LoVo (cell line): ENCODE measurements around the gene GLRA1.
"Not testable (repeated sequence)": the region's sequence is repeated elsewhere in the genome, so short reads cannot be mapped to it uniquely, and the experiment has no call there.

ENCODE experiments used
- DNase-seq: peaks from one replicate; pipeline ENCODE4 v3.0.0-alpha.2; 2016; ENCODE audit warnings: low spot score

GLRA1 gene

GRCh38 chr5:151881621-151882225 lies 42.9 kb downstream of the GLRA1 start:
- no peak for DNase-seq

- DNase-seq, result no peak
Measured at GRCh38 chr5:151880324-151880723, 44.3 kb downstream of the GLRA1 start.

GRCh38 chr5:151873701-151874100 lies 51.0 kb downstream of the GLRA1 start:
- DNase-seq, result no peak

DNA sequence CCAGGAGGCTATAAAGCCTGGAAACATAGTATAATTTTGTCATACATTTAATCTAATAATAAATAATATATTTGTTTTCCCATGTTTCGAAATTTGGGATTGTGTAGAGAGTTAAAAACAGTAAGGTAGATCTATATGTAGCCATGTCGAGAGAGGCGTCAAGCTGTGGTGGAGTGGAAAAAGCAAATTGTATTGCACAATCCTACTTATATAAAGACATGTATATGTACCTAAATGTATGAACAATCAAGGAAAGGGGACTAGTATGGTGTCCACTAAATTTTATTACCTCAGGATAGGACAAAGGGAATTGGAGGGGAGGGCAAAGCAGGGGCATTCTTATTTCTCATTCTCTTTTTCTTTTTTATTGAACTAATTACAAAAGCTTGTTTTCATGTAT lies 52.0 kb downstream of the GLRA1 start:
- no peak for DNase-seq

DNA sequence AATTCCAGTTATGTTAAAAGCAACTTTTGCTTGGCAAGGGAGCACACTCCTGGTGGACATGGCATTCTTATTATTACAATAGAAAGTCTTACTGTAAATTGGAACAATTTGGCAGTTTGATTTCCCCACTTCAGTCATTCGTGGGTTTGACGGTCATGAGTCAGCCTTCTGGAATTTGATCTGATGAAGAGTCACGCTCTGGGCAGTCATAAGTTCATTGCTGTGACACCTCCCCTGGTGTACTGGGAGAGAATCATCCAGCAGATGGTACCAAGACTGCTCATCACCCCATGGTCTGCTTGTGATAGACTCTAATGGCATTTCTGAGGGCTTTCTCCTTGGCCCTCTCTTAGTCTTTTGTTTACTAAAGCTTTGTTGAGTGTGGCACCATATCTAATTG lies 53.8 kb downstream of the GLRA1 start:
- DNase-seq, result peak; percentile 37

DNA sequence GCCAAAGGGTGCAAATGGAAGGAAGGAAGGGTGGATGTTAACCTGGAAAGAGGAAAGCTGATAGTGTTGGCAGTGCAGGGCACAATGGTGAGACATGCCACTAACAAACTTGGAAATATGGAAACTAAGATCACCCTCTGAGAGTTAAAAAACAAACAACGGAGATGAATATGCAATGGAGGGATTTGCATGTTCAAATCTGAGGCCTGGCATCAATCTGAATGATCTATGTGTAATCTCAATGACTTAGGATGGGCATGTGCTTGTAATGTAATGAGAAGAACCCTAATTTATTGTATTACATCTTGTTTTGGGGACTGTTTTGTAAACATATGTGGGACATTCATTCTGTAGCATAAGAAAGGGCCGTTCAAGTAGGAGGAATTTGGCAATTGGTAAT lies 54.4 kb downstream of the GLRA1 start:
- no peak for DNase-seq

DNA sequence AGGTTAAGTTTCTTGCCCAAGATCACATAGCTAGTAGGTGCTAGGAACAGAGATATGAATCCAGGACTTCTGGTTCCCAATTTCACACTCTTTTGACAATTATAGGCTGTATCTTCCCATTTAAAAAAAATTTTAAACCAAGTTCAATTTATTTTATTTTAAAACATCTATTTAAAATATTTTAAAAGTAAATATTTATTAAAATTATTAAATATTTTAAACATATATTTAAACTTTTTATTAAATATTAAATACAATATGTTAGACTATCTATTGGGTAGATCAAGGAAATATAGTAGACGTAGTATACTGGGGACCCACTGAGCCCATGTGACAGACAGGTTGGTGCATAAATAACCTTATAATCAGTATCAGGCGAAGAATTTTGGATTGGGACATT lies 54.8 kb downstream of the GLRA1 start:
- no peak for DNase-seq

- no peak for DNase-seq
Measured at GRCh38 chr5:151868451-151868850, 56.2 kb downstream of the GLRA1 start.

- no peak for DNase-seq
Measured at GRCh38 chr5:151864061-151864748, 60.4 kb downstream of the GLRA1 start.

GRCh38 chr5:151863566-151863965 lies 61.1 kb downstream of the GLRA1 start:
- no peak for DNase-seq

DNA sequence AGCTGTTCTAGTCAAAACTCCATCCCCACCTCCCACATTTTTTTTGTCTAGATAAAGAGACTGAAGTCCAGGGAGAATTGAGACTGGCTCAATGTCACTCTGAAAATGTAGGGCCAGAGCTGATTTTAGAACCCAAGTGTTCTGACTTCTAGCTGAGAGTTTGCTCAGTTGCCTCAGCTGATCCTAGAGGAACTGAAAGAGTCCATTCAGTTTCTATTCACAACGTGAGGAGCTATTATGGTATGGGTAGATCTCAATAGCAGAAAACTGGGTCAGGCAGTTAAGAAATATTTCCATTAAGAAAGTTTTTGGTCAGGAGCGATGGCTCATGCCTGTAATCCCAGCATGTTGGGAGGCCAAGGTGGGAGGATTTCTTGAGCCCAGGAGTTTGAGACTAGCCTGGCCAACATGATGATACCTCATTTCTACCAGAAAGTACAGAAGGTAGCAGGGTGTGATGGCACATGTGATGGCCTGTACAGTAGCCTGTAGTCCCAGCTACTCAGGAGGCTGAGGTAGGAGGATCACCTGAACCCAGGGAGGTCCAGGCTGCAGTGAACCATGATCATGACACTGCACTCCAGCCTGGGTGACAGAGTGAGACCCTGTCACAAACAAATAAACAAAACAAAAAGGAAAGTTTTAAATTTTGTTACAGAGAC lies 61.7 kb downstream of the GLRA1 start:
- no peak for DNase-seq

GRCh38 chr5:151860867-151861266 lies 63.8 kb downstream of the GLRA1 start:
- not testable (repeated sequence) for DNase-seq

DNA sequence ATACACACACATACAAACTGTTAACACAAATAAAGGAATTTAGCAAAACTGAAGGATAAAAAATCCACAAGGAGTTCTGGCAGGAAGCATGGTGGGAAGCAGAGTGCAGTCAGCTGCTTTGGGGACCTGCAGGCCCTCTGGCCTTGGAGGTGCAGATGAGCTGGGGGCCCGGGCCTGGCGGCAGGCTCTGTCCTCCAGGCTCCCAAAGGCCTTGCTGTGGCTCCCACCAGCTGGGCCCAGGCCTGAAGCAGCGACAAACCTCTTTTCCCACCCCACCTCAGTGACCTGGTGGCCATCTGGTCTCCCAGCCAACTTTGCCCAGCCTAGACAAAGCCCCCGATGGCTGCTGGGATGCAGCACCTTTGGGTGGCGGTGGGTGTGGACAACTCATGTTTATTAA lies 67.8 kb downstream of the GLRA1 start:
- no peak for DNase-seq

DNA sequence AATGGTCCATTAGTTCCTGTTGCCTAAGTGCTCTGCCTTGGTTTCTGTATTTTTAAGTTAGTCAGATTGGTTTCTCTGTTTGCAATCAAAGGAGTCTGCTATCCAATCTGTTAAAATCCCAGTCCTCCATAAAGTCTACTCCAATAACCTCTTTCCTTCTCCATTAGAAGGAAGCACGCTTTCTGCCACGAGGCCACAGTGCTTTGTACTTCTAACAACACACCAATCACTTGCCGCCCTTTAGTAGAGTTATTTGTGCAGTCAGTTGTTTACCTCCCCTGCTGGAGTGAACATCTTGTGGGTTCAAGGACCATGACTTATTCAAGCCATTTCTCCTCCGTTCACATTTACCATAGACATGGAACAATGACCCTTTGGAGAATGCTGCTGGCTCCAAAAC lies 69.0 kb downstream of the GLRA1 start:
- DNase-seq, result no peak

- no peak for DNase-seq
Measured at GRCh38 chr5:151847871-151848270, 76.8 kb downstream of the GLRA1 start.

DNA sequence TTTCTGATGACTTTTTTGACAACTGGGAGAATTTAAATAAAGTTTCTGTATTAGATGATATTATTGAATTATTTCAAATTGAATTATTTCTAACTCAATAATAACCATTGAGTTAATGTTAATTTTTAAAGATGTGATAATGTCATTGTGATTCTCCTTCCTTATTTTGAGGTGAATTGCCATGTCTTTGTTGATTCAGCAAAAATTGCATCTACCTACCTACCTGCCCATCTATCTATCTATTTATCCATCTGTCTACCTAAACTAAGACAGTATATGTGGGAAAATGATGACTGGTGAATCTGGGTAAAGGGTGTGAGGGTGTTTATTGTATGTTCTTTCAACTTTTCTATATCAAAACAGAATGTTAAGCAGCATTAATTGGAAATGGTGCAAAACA lies 77.9 kb downstream of the GLRA1 start:
- DNase-seq, result no peak

DNA sequence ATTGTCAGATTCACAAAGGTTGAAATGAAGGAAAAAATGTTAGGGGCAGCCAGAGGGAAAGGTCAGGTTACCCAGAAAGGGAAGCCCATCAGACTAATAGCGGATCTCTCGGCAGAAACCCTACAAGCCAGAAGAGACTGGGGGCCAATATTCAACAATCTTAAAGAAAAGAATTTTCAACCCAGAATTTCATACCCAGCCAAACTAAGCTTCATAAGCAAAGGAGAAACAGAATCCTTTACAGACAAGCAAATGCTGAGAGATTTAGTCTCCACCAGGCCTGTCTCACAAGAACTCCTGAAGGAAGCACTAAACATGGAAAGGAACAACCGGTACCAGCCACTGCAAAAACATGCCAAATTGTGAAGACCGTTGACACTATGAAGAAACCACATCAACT lies 91.8 kb downstream of the GLRA1 start:
- DNase-seq, result not testable (repeated sequence)

- DNase-seq, result no peak
Measured at GRCh38 chr5:151829370-151829769, 95.3 kb downstream of the GLRA1 start.

DNA sequence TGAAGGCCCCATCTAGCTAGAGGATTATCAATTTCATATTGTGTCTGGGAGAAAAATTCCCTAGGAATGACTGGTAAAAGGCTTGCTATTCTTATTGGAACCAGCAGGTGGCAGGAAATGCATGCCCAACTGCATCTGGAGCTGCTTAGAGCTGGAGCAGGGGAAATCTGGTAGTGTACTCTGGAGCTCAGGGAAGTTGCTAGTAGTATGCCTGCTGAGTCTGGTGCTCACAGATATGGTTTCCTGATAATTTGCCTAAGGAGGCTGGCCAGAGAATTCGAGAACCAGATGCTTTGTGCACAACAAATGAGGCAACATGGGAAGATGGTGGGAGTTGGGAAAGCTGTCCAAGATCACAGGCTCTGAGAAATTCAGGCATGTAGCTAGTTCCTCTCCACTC lies 99.2 kb downstream of the GLRA1 start:
- DNase-seq, result peak; percentile 72

DNA sequence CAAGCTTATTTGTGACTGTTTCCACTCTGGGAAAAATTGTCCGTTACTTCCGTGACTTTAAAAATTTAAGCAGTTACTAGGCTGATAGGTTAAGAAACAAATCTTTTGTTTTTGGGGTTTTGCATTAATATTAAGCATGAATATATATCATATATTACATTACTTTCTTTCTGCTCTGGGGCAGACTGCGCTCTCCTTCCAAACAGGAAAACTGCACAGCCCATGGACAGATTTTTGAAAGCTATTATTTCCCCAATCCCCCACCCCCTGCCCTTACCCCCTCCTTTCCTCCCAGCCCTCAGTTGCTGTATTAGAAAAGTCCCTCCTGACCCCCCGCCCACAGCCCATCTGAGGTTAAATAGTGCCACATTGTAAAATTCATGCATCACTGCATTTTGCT lies 102.5 kb downstream of the GLRA1 start:
- no peak for DNase-seq

GRCh38 chr5:151820903-151821302 lies 103.7 kb downstream of the GLRA1 start:
- DNase-seq, result no peak

DNA sequence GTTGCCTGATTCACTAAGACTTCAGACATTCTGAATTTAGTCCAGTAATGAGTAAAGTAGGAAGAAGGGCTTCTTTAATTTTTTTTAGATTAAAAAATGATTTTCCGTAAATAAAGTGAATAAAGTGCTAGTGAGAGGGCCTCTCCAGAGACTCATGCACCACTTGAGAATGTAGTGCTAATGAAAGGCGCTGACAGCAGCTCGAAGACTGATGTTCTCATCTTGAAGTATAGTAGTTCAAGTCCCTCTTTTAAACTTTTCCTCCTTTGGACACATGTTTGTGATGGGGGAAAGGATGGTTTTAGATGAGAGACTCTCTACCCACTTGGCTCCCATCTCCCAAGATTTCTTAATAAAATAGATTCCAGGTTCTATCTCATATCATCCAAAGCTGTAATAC lies 104.4 kb downstream of the GLRA1 start:
- DNase-seq, result no peak

DNA sequence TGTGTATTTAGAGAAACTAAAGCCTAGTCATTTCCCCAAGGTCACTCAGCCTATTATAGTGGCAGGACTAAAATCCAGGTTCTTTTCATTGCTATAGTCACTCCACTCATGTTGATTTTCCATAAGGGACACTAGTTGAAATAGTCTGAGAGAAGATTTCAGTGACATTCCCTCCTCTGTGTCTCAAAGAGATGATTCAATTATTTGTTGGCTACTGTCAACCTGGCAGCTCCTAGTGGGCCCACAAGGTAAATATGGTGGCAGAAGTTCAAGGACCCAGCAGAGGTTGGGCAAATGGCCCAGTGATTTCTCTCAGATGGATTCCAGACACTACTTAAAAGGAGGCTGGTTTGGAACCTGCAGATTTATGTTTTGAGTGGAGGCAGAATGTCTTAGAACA lies 104.8 kb downstream of the GLRA1 start:
- no peak for DNase-seq

DNA sequence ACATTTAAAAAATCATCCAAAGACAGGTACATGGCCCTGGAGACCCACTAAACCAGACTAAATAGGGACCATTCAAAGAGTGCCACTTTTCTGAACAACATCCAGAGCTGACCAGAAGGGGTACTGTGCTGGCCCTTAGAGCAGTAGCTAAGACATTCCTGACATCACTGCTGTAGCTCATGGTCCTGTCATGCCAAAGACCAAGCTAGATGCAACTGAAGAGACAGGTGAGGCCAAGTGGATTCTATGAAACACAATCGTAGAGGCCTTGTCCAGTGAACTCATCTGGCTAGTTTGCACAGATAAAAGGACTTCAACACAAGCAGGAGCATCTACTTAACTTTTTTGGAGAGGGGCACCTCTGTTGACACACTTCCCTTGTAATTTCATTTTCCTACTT lies 109.6 kb downstream of the GLRA1 start:
- DNase-seq, result no peak
